GM20431 (cell line): ENCODE measurements around the gene STK32B.

Experiments
- in situ Hi-C: fragments of 300-500 bp; cut with MseI, MboI; formaldehyde crosslinking; loops from one replicate; pipeline ENCODE4 v1.15.0; 2020; ENCODE audit warnings: low sequenced_read_pairs; ENCODE audit not compliant: unreplicated experiment

STK32B gene

DNA sequence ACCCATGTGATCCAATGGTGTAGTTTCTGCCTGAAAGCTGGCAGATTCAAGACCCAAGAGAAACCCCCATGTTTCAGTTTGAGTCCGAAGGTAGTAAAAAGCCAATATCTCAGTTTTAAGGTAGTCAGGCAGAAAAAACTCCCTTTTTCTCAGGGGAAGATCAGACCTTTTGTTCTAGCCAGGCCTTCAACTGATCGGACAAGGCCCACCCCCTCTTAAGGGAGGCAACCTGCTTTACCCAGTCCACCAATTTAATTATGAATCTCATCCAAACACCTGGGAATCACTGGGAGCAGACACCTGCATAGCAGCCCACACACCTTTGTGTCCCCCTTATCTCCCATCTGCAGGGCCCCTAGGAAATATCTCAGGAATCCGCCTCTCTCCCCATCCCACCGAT lies 322.0 kb downstream of the STK32B start:
- in situ Hi-C loops: no loop called here

DNA sequence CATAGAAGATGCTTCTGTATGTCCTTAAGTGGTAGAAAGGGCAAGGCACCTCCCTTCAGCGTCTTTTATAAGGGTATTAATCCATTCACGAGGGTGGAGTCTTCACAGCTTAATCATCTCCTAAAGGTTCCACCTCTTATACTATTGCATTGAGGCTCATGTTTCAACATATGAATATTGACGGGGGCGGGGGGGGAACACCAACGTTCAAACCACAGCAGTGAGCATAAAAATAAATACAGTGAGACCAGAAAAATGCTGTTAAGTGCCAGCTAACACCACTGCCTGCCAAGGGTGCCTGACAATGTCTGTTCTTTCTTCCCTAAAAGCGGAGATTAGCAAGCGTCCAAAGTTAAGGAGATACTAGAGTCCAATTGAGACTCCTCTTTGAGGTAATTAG lies 323.3 kb downstream of the STK32B start:
- in situ Hi-C loops: no loop called here

DNA sequence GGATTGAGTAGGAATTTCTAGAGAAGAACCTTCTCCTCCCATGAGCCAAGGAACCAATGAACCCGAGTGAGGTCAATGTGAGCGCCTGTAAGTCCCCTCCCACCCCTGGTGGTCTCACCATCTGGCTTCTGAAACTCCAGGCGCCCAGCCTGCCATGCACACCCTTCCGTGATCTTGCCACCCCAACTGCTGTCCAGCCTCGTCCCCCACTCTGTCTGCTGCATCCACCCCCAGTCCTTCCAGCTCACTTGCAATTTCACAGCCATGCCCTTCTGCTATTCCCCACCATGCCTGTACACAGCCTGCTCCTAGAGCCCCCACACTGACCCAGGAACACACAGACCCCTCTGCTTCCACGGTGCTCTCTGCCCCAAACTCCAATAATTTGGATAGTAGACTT lies 323.7 kb downstream of the STK32B start:
- in situ Hi-C loops: no loop called here

DNA sequence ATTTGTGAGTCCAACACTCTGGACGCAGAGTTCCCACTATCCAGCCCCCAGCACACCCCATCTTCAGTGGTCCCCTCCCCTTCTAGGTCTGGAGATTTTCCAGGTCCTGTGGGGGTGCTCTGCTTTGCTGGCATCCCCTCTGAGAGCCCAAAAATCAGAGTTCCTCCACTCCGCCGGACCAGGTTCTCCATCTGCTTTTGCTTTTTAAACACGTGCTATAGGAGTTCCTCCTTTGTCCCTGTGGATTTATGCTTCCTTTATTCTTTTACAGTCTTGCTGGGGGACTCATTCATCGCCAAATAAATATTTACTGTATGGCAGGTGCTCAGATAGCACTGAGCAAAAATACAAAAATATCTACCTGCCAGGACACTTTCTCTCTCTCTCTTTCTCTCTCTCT lies 324.7 kb downstream of the STK32B start:
- in situ Hi-C loops: no loop called here

DNA sequence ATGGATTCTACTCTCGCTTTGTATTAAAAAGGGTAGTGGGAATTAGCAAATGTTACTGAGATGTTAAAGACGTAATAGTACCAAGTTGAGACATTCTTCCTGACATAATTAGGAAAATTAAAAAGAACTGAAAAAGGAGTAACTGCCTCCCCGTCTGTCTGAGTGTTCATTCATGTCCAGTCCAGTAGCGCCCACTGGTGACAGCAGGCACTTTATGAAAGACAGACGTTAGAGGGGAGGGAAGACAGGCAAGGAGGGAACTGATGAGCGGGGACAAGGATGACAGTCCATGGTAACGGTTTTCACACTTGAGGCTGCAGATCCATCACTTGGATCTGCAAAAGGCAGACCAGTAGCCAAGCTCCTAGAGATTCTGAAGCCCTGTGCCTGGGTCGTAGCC lies 326.7 kb downstream of the STK32B start:
- in situ Hi-C loops: no loop called here

DNA sequence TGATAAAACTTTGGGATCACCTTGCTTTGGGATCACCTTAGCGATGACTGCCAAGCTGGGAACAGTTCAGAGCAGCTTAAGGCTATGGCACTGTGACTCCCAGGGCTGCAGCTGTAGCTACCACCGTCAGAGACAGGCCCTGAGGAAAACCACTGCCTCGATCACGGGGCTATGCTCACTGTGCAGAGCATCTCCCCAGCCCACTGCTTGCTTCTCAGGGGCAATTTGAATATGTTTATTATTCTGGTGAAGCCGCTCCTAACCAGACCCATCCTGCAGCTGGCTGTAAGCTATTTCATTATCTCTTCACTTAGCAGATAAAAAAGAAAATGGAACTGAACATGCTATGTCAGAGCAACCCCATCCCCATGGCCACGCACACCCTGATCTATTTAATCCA lies 328.6 kb downstream of the STK32B start:
- in situ Hi-C loops: no loop called here

DNA sequence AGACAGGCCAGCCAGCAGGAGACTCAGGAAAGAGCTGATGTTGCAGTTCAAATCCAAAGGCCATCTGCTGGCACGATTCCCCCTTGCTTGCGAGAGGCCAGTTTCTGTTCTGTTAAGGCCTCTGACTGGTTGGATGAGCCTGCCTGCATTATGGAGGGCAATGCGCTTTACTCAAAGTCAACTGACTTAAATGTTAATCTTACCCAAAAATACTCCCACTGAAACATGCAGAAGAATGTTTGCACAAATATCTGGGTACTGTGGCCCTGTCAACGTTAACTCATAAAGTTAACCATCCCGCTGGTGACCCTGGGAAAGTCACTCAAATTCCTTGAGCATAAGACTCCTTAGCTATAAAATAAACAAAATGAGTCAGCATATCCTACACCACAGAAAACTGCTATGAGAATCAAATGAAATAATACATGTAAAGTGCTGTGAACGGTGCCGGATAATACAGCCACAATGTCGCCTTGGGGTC lies 330.7 kb downstream of the STK32B start:
- in situ Hi-C loops: no loop called here

DNA sequence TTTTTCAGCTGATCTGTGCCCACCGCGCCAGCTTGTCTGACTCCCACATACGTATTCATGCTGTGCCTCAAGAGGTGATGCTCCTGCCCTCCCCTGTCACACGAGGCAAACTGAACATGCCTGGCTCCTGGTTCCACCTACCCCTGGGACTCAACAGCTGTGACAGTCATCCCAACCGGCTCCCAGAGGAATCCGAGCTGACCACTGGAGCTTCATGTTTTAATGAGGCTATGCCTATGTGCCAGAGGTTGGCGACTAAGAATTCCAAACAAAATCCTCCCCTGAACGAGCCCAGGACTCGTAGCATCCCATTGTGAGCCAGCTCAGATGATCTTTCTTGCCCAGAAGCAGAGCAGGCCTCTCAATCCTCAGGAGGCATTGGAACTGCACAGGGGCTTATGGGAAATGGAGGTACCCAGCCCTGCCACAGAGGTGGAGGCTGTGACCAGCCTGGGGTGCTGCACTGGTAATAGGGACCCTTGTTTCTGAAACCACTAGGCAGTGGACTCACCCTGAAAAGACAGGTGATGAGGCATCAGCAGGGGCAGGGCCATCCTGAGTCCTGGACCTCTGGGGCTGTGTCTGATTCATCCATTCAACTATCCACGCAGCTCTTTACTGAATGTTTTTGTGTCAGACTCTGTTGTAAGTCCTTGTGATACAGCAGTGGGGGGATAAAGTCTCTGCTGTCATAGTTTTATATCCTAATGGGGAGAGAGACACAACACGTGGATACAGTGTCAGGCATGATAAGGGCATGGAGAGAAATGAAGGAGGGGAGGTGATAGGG lies 332.1 kb downstream of the STK32B start:
- in situ Hi-C loops: no loop called here

DNA sequence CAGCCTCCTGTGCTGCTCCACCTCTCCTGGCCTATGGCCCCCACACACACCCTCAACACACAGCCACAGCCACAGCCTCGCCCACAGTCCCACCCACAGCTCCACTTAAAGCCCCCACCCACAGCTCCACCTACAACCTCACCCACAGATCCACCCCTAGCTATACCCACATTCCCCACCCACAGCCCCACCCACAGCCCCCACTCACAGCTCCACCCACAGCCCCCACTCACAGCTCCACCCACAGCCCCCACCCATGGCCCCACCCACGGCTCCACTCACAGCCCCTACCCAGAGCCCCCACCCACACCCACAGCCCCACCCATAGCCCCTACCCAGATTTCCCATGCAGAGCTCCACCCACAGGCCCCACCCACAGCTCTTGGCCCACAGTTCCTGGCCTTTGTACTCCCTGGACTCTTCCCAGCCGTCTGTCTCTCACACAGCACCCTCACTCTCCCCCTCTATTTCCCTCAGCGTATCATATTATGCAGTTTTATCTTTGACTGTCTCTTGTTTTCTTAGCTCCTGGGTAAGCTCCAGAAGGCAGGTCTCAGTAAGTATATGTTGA lies 334.5 kb downstream of the STK32B start:
- in situ Hi-C loops: no loop called here

DNA sequence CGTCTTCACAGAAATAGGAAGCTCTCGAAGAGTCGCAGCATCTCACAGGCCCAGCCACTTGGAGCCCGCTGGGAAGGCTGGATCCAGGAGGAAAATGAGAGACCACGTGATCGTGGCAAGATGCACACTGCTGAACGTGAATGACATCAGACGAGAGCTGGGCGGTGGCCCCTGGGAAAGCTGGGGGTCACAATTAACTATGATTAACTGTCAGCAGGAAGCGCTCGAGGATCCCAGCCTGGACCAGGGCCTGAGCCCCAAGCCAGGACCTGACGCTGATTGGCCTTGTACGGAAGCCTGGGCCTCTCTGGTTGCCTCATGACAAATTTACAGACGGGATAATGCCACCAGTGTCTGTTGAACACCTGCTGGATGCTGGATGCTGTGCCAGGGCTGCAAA lies 335.6 kb downstream of the STK32B start:
- in situ Hi-C loops: no loop called here

DNA sequence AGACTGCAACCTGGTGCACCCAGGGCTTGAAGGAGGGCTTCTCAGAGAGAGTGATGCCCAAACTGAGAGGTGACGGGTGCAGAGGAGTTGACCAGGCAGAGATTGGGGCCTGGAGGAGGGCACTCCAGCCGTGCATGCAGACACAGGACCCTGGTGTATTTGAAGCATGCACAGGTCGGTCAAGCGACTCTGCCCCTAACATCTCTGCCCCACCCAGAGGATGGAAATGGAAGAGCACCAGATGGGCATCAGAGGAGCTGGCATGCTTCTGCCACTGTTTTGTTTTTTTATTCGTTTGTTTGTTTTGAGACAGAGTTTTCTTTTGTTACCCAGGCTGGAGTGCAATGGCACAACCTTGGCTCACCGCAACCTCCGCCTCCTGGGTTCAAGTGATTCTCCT lies 336.2 kb downstream of the STK32B start:
- in situ Hi-C loops: no loop called here

DNA sequence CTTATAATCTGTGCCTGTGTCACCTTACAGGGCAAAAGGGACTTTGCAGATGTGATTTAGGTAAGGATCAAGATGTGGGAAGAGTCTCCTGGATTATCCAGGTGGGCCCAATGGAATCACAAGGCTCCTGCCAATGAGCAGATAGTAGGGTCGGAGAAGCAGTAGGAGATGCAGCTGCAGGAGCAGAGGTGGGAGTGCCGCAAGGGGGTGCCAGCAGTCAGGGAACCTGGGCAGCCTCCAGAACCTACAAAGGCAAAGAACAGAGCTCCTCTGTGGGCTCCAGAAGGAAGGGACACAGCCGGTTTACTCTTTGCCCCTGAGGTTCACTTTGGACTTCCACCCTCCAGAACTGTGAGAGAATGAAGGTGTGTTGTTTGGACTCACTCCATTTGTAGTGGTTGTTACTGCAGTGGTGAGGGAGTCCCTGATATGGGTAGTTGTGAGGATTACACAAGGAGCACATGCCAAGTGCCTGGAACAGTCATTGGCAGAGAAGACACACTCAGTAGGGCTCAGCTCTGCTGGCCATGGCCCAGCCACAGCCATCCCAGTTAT lies 338.6 kb downstream of the STK32B start:
- in situ Hi-C loops: no loop called here

DNA sequence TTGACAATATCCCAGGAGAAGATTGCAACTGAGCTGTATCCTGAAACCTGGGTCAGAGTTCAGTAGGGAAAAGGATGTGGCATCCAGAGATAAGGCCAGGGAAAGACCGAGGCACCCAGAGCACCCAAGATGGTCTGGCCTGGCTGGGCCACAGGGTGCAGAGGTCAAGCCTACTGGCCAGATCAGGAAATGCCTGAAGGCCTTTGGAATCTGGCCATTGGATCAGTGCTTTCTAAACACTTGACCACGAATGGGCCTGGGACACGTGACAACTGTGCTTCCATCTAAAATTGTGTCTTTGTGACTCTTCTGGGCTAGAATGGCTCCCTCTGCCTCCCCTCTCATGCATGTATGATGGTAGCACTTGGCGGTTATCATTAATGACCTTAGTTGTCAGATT lies 340.2 kb downstream of the STK32B start:
- in situ Hi-C loops: no loop called here

DNA sequence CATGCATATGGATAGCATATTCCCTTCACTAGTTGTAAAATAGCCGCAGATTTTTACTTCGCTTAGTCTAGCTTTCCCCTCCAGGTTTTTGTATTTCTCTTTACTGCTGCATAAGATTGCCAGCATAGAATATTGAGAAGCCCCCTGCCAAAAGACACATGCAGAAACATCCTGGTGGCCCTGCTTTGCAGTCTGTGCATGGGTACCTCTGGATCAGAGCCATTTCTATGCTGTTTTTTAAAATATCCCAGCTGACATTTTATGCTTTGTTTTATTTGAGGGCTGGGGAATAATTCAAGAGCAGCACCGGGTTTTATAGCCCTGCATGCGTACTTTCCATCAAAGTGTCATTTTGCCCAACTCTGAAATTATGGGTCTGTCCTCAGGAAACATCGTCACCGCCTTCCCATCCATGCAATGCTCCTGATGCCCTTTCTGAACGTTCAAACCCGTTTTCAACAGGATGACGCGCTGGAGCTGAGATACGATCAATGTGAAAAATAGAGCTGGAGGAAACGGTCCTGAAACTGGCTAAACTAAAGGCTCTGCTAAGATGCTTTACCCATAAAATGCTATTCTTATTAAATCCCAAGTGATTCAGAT lies 342.7 kb downstream of the STK32B start:
- in situ Hi-C loops: no loop called here

DNA sequence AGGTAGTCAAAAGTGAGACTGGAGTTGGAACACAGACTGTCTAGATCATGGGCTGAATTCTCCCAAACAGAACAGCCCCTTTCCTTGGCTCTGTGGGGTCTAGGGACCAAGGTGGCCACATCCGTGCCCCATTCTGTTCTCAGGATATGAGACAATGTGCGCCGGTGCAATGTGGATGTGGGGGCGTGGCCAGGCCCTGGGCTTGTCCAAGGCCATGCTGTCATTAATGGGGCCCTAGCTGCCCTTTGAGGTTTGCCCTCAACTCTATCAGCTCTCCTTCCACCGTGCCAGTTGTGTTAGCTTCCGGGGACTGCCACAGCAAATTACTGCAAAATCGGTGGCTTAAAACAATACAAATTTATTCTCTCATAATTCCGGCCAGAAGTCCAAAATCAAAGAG lies 344.5 kb downstream of the STK32B start:
- in situ Hi-C loops: no loop called here

DNA sequence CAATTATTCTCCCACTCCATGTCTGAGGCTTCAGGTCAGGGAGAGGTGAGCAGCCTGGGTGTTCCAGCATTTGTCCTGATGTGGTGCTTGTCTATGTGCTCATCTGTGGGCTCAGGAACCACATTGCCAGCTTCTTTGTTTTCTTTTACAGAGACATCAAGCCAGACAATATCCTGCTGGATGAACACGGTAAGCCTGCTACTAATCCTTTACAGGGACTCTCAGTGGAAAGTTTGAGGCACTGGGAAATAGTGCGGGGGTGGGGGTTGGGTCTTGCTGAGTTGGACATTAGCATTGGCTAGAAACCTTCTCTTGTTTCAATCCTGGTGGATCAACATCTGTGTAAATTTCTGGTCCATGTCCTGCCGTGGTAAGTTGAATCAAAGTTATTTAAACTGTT lies 346.8 kb downstream of the STK32B start:
- in situ Hi-C loops: no loop called here

DNA sequence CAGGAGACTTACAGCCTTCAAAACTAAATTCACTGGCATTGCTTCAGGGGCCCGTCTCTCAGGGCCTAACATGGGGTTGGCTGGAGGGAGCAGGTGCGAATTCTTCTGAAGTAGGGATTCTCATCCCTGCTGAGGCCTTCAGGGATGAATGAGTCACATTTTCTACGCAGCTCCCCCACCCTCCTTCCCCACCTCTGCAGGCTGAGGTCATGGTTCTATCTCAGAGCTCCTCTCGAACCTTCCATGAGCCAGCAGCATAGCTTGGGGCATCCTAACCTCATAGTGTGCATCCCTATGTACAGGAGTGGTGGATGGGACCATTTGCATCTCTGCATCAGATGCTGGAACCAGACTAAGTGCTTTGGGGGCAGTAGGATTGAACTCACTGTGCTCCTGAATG lies 347.8 kb downstream of the STK32B start:
- in situ Hi-C loops: no loop called here

DNA sequence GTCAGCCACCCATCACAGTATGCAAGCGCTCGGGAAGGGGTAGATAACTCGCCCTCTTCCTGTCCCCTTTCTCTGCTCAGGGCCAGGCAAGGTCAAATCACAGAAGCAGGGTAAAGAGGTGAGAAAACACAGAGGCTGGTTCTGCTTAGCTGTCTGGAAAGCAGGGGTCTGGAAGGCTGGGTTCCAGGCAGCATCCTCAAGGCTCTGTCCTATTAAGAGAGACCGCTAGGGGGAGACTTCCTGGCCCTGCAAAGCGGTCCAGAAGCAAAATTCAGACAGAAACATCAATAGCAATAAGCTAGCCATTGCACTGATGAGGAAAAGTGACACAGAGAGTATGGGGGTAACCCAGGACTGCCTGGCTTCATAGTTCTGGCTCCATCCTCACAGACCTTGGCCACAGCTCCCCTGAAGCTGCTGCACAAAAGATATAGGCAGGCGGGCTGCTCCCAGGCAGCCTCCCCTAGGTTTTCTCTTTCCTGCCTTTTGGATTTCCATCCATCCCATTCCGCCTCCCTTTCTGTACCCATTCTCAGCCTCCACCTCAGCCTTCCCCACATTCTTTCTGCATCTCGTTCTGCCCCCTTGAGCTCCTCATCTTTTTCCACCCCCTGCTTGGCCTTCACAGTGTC lies 348.6 kb downstream of the STK32B start:
- in situ Hi-C loops: no loop called here

DNA sequence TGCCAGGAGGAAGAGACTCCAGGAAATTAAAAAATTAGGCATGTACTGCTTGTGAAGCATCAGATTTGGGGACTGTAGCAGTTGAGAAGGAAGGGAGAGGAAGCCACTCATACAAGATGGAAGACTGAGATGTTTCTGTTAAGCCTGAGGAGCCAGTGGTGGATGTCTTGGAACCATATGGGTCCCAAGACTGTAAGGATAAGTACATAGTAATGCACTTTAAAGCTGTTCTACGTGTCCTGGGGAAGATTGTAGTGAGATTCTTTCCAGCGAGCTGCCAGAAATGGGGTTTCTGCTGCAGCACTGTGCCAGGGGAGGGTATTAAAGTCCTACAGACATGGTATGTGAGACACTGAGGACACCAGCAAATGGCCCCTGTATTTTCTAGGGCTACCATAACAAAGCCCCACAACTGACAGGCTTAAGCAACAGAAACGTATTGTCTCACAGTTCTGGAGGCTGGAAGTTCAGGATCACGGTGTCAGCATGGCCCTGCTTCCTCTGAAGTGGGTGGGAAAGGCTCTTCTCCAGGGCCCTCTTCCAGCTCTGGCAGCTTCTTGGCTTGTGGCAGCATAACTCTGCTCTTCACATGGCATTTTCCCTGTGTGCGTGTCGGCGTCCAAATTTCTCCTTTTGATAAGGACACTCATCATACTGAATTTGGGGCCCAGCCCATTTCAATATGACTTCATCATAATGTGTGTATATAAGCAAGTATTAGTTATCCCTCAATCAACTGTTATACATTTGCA lies 352.6 kb downstream of the STK32B start:
- in situ Hi-C loops: no loop called here

DNA sequence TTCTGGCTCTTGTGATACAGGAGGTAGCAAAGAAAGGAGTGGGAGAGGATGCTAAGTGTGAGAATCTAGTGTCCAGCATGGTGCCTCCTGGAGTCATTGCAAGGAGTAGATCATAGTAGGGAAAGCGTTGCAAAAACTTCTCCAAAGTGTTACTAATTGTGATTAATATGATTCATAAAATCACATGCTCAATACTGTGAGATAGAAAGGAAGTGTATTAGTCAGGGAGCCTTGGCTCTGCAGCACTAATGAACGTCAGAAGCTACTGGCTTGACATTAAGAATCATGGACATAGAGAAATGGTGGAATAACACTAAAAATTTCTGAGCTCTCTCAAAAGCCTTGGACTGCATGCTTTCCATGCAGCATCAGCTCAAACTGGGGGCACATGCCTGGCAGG lies 358.0 kb downstream of the STK32B start:
- in situ Hi-C loops: no loop called here
